GM12875 (cell line): ENCODE data around the gene CCDC78.
"Not testable (repeated sequence)": the region's sequence is repeated elsewhere in the genome, so short reads cannot be mapped to it uniquely, and the experiment has no call there.

ENCODE experiments used
- H3K4me3 ChIP-seq: one replicate; pipeline ENCODE4 v1.5.1; 2011; ENCODE audit warnings: low read depth, low read length, control low read depth
- TF ChIP-seq, protein P1 (sequence below): IDR thresholded peaks from 2 replicates; pipeline ENCODE4 v1.5.1; 2011; ENCODE audit warnings: low read depth, mild to moderate bottlenecking, control low read depth, inconsistent platforms, low read length, moderate library complexity, borderline replicate concordance; ENCODE audit not compliant: insufficient read depth

The CCDC78 gene

DNA sequence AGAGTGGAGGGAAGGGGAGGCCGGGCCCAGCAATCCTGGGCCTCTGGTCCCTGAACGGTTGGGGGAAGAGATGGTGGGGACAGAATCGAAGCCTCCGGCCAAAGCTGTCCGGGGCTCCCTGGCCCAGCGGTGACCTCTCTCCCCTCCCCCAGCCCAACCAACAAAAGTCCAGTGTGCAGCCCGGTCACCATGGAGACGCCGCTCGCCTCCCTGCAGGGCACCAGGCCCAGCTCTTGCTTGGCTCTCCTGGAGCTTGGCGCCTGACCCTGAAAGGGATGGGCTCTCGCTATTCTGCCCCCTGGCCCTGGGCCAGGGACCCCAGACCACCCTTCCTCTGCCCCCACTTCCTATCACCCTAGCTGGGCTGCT lies 10.1 kb downstream of the CCDC78 start:
- TF ChIP-seq, protein P1, sequence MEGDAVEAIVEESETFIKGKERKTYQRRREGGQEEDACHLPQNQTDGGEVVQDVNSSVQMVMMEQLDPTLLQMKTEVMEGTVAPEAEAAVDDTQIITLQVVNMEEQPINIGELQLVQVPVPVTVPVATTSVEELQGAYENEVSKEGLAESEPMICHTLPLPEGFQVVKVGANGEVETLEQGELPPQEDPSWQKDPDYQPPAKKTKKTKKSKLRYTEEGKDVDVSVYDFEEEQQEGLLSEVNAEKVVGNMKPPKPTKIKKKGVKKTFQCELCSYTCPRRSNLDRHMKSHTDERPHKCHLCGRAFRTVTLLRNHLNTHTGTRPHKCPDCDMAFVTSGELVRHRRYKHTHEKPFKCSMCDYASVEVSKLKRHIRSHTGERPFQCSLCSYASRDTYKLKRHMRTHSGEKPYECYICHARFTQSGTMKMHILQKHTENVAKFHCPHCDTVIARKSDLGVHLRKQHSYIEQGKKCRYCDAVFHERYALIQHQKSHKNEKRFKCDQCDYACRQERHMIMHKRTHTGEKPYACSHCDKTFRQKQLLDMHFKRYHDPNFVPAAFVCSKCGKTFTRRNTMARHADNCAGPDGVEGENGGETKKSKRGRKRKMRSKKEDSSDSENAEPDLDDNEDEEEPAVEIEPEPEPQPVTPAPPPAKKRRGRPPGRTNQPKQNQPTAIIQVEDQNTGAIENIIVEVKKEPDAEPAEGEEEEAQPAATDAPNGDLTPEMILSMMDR, result no peak
- no peak overlapping the region for H3K4me3 ChIP-seq

GRCh38 chr16:715477-716199 lies 10.6 kb downstream of the CCDC78 start:
- peak overlapping the region; percentile 45 for H3K4me3 ChIP-seq

GRCh38 chr16:714558-715476 lies 11.4 kb downstream of the CCDC78 start, which contains the start of gene METRN:
Gene METRN, plus strand, starts transcription at chr16:715118. Its CDS starts 172 bp downstream, at chr16:715290.
- H3K4me3 ChIP-seq, result peak within 1 kb of the TSS; percentile 45
- TF ChIP-seq, protein P1, result no peak

More at GRCh38 chr16:715477-716199, 10.6 kb downstream of the CCDC78 start:
- TF ChIP-seq, protein P1, result peak; percentile 7; the same call in 1 of the 2 replicates

GRCh38 chr16:714079-714478 lies 12.2 kb downstream of the CCDC78 start:
- TF ChIP-seq, protein P1, result no peak
- H3K4me3 ChIP-seq, result no peak overlapping the region

DNA sequence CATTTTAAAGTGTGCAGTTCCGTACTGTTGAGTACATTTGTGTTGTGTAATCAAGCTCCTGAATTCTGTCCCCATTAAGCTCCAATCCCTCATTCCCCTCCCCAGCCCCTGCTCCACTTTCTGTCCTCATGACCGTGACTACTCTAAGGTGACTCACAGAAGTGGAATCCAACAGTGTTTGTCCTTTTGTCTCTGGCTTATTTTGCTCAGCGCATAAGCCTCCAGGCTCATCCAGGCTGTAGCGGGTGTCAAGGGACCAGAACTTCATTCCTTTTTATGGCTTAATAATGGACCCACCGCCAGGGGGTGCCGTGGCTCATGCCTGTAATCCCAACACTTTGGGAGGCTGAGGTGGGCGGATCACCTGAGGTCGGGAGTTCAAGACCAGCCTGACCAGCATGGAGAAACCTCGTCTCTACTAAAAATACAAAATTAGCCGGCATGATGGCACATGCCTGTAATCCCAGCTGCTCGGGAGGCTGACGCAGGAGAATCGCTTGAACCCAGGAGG lies 13.4 kb downstream of the CCDC78 start:
- TF ChIP-seq, protein P1, result peak; percentile 43; the same call in 1 of the 2 replicates
- not testable (repeated sequence) for H3K4me3 ChIP-seq

- H3K4me3 ChIP-seq, result no peak overlapping the region
- TF ChIP-seq, protein P1, result peak; percentile 94
These were observed 14.5 kb downstream of the CCDC78 start for GRCh38 chr16:711548-712320.
